Skin of body (tissue), 2 donors: ENCODE data around the gene DUSP10. TPM values are rescaled to one million over a fixed set of nuclear protein-coding genes. Genes with fewer than 3 reads are reported as not detected.

ENCODE experiments used
- DNase-seq: peaks from one replicate; lab custom pipeline; 2025; lab: John Stamatoyannopoulos, UW
- total RNA-seq: library from RNA; depleted of rRNA; stranded (reverse); fragments of >200 nt; gene quantifications from one replicate; pipeline ENCODE4 v1.2.3, GENCODE V29; 2014

DUSP10 gene
- total RNA-seq, 1 donor from 2014 or later = 14.0 TPM

DNA sequence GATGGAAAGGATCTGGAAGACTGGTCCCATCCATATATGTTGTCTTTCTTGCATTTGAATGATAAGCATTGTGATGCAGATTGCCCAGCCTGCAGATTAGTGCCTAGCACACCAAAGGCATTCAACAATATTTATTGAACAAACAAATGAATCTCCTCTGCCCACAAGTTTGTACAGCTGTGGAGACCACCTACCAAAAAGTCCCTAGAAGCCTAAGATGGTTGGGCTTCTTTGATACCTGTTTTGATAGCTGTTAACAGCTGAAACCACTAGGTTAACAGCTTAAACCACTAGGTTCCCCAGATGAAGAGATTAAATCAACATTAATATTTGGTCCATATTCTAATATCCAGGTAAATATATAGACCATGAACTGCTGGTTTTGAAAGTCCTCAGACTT, 9.8 kb downstream of the DUSP10 start:
- no peak for DNase-seq

DNA sequence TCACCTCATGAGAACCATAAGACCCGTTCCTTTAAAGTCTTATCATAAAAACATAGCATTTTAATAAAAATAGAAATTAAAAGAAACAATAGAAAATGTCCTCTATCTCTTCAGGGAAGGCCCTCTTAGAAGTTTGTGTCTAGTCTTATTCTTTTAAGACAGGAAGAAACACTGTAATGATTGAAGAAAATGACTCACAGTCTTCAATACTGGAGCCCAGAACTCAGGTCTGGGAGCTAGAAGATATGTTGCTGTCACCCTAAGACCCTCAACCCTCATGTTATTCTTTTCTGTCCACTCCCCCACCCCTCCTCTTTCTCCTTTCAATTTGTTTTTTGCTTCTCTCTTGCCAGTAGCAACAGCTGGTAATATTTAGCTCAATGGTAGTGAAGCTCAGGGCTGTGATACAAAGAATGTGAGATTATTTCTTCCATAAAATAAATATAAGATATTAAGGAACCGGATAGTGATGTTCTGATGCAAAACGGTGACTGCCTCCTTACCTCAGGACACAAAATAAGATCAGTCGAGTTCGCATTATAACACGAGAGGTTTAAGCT, 12.0 kb downstream of the DUSP10 start:
- no peak for DNase-seq

DNA sequence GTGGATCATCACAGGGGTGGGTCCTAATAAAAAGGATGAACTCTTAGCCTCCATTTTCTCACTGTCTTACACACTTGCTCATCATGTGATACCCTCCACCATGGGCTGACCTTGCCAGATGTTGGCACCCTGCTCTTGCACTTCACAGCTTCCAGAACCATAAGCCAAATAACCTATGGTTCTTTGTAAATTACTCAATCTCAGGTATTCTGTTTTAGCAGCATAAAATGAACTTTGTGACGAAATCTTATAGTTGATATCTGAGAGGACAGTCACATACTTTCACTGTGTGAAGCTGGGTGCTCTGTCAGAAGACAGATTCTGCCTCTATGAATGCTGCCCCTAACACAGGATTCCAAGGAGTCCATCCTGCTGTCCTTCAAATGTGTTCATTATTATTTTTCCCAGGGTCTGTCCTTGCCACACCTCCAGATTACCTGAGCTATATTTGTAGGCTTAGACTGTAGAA, 13.8 kb downstream of the DUSP10 start:
- no peak for DNase-seq

DNA sequence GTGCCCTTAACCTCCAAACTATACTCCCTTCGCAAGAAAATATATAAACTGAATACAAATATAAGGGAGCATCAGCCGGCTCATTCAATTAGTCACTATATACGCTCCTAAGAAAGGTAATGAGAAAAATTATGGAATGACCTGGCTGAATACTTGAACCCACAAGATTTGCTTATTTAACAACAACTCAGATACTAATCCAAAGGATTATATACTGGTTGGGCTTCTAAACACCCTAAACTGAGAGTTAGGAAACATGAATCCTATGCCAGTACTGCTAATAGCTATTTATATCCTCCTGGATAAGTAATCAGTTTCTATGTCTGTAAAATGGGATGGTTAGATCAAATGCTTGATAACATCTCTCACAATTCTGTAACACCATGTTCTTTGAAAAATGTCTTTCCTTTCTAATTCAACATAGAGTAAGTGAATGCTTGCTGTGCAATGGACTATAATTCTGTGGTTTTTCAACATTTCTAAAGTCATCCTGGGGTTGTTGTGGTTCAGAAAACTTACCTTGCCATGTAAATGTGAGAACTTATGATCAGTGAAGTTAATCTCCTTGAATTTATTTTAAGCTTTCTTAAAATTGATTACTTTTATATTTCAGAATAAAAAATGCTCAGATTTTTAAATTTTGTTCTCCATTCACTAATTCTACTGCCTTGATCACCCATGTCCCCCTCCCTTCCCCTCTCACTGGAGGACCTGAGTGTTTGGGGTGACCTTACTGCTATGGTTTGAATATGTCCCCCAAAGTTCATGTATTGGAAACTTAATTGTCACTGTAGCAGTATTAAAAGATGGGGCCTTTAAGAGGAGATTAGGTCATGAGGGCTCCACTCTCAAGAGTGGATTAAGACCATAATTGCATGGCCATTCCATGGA, 14.5 kb downstream of the DUSP10 start:
- DNase-seq = no peak

DNA sequence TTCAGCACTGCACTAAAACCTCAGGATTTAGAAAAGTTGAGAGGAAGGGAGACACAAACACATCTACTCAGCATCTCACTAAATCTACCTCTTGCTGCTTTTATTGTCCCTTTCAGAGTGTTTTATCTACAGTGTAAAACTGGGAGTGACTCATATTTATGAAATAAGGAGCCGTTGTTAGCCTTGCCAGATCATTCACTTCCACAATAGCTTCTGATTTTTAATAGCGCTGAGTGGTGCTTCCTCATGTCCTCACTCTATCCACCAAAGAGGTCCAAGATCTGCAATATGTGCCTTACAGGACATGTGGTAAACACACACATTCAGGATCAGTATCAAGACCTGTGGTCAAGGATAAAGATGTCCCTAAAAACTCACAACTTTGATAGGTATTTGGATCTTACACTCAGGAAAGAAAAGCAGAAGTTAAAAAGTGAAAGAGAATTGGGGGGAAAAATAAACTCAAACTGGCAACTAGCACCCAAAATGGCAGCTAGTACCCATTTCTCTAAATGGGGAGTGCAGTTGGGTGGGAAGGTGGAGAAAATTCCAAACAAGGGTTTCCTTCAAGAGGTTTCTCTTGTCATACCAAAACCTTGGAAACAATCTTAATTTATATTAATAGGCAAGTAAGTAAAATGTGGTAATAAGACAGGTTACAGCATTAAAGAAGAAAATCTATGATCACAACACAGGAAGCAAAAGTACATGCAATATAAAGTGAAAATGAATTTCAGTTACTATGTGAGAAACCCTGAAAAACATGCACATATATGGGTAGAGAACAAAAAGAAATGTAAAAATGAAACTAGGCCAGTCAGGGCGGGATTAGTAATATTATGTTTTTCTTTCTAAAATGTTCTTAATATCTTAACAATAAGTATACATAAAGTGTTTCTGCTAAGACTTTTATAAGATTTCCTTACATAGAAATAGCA, 15.9 kb downstream of the DUSP10 start:
- DNase-seq = no peak

DNA sequence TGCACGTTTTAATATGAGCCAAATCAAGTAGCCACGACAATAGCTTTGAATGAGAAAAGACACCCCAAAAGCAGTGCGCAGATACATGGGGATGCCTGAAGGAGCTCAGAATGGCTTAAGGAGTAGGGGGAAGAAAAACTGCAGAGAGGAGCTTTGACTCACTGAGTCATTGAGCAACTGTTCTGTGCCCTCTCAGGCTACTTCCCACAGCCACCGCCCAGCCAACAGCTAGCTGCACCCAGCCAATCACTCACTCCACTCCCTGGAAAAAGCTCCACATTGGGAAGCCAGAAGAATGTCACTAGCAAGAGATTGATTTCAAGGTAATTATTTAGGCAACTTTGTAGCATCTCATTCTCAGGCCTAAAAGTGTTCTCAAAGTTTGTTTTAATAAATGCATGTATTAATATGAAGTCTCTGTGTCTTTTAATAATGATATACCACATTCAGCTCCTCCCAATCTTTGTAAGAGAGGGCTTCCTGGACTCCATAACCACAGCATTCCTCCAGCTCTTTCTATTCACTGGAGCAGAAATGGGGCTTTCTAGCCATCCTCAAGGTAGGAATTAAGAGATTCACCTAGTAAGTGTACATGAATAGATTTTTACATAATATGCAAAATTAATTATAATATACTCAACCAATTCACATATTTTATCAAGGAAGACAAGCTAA, 16.8 kb downstream of the DUSP10 start:
- no peak for DNase-seq

DNA sequence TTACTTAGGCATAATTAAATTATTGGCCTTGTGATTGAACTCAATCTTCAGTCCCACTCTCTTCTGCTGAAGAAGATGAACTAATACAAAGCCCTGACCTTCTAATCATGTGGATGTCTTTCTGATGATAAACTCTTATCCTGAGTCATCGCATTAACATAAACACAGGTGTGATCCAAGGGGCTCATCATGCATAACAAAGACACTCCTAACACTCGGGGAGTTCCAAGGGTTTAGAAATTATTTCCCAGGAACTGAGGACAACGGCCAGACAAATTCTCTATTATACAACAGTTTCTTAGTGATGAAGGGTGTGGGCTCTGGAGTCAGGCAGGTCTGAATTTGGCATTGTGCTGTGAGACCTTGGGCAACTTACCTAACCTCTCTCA, 18.0 kb downstream of the DUSP10 start:
- DNase-seq = no peak

DNA sequence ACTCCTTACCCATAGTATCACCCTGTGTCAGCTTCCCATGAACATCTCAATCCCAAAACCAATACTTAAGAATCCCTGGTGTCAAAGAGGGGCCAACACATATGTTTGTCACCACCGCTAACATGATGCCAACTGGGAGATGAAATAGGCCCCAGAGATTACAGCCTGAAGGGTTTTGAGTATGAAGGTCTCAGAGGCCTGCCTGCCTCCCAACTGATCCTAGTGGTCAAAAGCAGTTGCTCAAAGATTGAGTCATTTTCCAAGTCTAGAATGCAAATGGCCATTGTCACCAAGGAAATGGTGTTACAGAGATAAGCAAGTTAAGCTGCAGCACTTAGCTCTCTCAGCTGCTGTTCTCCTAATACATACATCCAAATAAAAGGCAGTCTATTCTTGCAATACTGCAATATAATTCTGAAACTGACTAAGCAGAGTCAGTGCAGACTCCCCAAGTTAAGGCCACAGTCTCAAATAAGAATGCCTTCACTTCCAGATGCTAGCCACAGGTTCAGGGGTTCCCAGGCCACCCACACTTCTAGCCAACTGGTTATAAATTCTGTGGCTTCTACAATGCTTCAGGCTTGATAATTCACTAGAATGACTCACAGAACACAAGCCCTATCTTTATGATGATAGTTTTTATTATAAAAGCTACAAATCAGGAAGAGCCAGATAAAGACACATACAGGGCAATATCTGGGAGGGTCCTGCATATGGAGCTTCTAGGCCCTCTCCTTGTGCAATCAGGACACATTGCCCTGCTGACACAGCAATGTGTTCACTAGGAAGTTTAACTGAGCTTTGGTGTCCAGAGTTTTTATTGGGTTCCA, 18.7 kb downstream of the DUSP10 start:
- no peak for DNase-seq

DNA sequence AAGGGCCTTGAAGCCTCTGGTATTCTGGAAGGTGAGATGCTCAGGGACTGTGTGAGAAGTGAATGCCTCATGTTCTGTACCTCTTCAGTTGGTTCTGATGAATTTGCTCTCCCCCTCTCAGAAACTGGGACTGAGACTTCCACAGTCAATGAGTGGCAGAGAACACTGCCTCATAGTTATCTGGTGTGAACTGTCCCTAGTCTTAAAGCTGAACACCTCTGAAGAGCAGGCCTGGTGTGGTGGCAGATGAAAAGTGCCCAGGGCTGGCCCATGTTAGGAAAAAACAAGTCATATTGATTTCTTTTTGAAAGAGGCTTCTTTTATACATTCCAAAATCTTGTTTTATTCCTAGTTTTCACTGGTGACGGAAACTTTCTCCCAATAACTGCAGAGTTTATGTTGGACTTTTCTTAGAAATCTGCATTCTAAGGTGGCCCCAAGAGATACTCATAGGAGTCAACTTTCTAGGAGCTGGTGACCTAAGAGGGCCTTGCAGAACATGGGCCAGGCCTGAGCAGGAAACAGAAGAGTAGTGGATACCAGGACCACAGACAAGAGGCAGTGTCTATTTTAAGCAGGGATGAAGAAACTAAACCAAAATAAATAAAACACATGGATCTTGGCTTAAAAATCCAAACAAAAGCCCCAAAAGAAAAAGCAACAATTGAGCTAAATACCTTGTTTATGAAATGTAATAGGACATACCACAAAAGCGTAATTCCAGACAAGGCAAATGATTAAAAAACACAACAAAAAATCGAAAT, 19.5 kb downstream of the DUSP10 start:
- DNase-seq = no peak

DNA sequence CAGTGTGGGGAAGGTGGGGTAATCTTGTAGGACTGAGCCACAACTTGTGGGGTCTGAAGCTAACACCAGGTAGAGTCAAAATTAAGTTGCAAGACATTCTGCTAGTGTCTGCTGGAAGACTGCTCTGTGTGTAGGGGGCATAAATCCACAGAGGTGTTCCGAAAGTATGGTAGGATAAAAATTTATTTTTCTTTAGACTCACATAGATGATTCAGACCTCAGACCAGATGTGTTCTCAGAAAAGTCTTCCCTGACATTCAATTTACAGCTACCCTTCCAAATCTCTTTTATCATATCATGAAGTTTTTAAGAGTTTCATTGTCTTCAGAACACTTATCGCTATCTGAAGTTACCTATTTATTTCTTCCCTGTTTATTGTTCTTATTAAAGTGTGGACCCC, 21.3 kb downstream of the DUSP10 start:
- no peak for DNase-seq

DNA sequence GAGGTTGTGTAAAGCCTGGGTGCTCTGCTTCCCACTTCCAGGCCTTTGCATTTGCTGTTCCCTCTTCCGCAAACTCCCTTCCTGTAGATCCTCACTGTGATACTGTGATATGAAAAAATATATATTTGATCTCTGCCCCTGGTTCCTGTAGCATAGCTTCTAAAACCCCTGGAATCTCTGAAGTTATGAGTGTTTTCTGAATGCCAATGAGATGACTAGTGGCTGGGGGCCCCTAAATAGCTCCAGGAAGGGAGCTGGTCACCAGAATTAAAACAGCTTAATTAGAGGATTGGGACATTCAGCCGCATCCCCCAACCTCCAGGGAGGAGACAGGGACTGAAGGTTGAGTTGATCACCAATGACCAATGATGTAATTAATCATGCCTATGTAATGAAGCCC, 21.9 kb downstream of the DUSP10 start:
- DNase-seq = no peak

DNA sequence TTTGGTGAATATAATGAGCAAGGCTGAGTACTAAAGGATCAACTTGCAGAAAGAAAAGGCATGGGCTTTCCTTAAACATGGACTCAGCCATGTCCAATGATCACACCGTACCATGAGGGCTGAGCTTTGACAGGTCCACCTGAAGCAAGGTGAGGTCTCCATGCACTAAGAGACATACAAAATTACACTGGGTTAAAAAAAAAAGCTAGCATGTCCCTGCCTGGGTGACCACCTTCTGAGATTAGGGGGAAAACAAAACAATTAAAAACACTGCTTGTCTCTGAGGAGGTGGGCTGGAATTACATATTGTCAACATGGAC, 22.7 kb downstream of the DUSP10 start:
- DNase-seq = no peak

DNA sequence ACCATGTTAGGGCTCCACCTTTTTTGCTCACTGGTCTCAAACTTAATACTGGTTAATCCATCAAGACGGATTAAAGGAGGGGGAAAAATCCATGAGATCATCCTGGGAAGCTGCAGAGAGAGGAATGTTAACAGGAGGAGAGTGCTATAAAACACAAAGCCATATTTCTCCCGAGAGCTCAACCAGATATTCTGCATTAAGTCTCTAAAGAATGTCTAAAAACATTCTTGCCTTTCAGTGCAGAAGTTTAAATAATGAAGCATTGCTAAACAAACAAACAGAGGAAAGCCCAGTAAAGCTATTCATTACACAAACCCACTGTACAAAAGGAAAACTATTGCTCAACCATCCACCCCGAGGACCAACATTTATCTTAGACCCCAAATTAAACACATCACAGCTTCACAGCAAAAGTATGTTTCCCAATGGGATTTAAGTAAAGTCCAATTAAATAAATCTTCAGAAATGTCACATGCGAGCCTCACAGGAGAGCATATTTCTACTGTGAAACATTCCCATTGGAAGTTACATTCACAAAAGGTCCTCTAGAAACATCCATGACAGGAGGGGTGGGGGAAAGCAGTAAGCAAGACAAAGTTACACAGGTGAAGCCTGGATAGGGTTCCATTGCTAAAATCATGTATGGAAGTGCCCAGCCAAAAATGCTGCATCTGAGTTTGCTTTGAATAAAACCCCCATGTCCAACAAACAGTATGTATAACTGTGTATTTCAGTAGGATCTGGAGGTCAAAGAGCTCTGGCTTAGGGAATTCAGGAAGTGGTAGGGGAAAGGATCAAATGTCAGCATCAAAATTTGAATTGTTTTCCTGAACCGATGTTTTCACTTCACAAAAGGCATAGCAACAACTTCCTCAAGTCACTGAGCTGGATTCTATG, 23.3 kb downstream of the DUSP10 start:
- peak; percentile 90 for DNase-seq

DNA sequence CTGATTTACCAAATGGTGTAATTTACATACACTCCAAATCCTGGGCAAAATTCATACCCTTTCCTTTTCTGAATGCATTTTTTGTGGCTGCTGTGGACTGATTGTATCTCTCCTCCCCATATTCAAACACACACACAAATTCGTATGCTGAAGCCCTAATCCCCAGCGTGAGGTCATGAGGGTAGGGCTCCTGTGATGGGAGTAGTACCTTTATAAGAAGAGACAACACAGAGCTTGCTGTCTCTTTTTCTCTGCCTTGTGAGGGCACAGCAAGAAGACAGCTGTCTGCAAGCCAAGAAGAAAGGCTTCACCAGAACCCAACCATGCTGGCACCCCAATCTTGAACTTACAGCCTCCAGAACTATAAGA, 24.4 kb downstream of the DUSP10 start:
- no peak for DNase-seq

DNA sequence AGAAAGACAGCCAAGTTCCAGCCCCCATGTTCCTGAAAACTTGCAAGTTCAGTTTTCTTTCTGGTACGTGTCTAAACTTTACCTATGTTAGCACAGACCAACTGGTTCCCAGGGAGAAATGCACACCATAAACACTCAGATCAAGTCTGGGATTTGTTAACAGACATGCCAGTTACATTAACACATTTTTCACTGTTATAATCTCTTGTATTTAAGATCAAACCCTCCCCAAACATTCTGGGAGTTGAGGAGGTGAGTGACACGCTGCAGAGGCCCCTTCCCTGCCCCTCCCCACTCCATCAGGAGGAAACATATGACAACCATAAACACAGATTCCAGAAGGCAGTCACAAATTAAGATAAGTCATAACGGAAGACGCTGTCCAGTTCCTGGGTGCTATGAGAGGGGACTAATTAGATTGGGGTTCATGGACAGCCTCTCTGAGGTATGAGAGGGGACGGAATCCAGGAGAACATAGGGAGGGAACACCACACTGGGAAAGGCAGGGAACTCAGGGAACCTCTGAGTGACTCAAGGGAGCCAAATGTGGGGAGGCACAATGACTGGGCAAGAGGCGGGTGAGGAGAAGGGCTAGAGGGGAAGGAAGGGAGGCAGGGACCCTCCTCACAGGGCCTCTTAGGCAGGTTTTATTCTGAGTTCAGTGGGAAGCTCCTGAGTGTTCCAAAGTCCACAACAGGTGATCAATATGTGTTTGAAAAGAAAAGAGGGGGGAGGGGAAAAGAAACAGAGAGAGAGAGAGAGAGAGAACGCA, 25.0 kb downstream of the DUSP10 start:
- DNase-seq = no peak

DNA sequence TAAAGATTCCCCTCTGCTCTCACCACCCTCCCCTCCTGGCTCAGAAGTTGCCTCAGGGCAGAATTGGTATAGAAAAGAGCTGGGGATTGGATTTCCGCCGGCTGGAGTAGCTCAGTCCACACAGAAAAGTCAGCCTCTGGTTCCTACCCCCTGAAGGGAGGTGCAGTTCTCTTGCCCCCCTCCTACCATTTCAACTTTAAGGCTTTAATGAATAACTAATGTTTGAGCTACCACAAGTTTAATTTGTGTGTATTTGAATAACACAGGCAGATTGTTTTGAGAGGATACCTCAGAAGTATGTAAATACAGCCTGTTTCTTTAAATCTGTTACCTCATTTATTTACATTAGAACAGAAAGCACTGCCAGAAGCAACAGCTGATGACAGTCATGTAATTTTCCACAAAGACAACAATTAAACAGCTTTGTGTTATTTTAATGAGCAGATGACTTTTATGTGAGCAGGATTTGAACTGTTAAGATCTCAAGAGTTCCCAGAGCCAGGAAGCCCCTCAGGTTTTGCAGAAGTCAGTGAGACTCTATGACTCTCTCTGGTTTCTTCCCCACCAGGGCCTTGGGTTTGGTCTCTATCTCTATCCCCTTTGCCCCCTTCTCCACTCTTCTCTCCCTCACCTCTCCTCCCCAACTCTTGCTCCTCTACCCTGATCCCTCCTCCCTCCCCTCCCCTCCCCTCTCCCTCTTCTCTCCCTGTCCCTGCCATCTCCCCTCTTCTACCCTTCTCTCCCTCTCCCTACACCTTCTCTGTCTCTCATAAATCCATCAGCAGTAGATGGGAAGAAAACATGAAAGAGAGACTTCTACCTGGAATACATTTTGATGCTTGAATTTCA, 26.3 kb downstream of the DUSP10 start:
- peak; percentile 78 for DNase-seq
